IMR-90 (cell line): Measurements from ENCODE around the gene ARFGEF3. TPM values are rescaled to one million over a fixed set of nuclear protein-coding genes. Genes with fewer than 3 reads are reported as not detected.

Experiments used
- ATAC-seq: fragments of 200-7000 bp; cut with Tn5 transposase; 2 replicates; pipeline ENCODE4 v1.9.1; 2020; ENCODE audit warnings: low read depth, mild to moderate bottlenecking, moderate library complexity
- BruUV-seq: library from RNA; stranded (reverse); fragments of 400-500 nt; replicated peaks from 2 replicates; lab custom pipeline; 2021; lab: Mats Ljungman, UMichigan
- CTCF ChIA-PET: fragments of 300-600 bp; formaldehyde crosslinking; extraction: SDS; loops from one replicate; lab custom pipeline; 2021; ENCODE audit warnings: antibody characterized with exemption; lab: Yijun Ruan, JAX
- POLR2A ChIA-PET: fragments of 300-600 bp; sonication (Branson Sonifier 250); formaldehyde crosslinking; loops from one replicate; lab custom pipeline; 2022; ENCODE audit warnings: antibody characterized with exemption; ENCODE audit not compliant: unreplicated experiment; lab: Charles Lee
- DNase-seq: peaks from one replicate; pipeline ENCODE4 v3.0.0; 2013
- H2AFZ ChIP-seq: replicated peaks from 2 replicates; pipeline ENCODE3; 2013; ENCODE audit warnings: low read length, mild to moderate bottlenecking; ENCODE audit not compliant: poor library complexity
- H2AK5ac ChIP-seq: 2 replicates; pipeline ENCODE4 v1.6.1; 2013; ENCODE audit warnings: low read depth, low read length, inconsistent platforms
- H2AK9ac ChIP-seq: replicated peaks from 2 replicates; pipeline ENCODE3; 2013; ENCODE audit warnings: mild to moderate bottlenecking, low read depth, low read length, moderate library complexity; ENCODE audit not compliant: poor library complexity
- H2BK120ac ChIP-seq: 2 replicates; pipeline ENCODE4 v1.6.1; 2013; ENCODE audit warnings: low read depth, low read length, inconsistent platforms
- H2BK15ac ChIP-seq: 3 replicates; pipeline ENCODE4 v1.6.1; 2013; ENCODE audit warnings: low read depth, low read length, inconsistent platforms
- H2BK20ac ChIP-seq: 2 replicates; pipeline ENCODE4 v1.6.1; 2013; ENCODE audit warnings: low read depth, mild to moderate bottlenecking, inconsistent platforms, low read length, moderate library complexity
- H2BK5ac ChIP-seq: 2 replicates; pipeline ENCODE4 v1.6.1; 2013; ENCODE audit warnings: mild to moderate bottlenecking, low read depth, low read length, inconsistent platforms; ENCODE audit not compliant: poor library complexity, severe bottlenecking
- H3K14ac ChIP-seq: replicated peaks from 2 replicates; pipeline ENCODE4 v1.6.1; 2013; ENCODE audit warnings: low read depth, low read length, inconsistent platforms
- H3K18ac ChIP-seq: 2 replicates; pipeline ENCODE4 v1.6.1; 2013; ENCODE audit warnings: low read depth, low read length, control low read depth
- H3K23ac ChIP-seq: 2 replicates; pipeline ENCODE4 v1.6.1; 2013; ENCODE audit warnings: low read depth, low read length, inconsistent platforms
- H3K27ac ChIP-seq: 2 replicates; pipeline ENCODE4 v1.5.1; 2013; ENCODE audit warnings: mild to moderate bottlenecking, control low read depth, low read length; ENCODE audit not compliant: insufficient read depth
- H3K27me3 ChIP-seq: 2 replicates; pipeline ENCODE4 v1.6.1; 2013; ENCODE audit warnings: low read length; ENCODE audit not compliant: control insufficient read depth, insufficient read depth
- H3K36me3 ChIP-seq: 2 replicates; pipeline ENCODE4 v1.6.1; 2013; ENCODE audit warnings: low read length, mixed read lengths; ENCODE audit not compliant: control insufficient read depth, insufficient read depth
- H3K4ac ChIP-seq: 2 replicates; pipeline ENCODE4 v1.6.1; 2013; ENCODE audit warnings: low read depth, low read length, inconsistent platforms
- H3K4me1 ChIP-seq: 2 replicates; pipeline ENCODE4 v1.6.1; 2013; ENCODE audit warnings: low read length, mixed read lengths; ENCODE audit not compliant: control insufficient read depth, insufficient read depth
- H3K4me2 ChIP-seq: 2 replicates; pipeline ENCODE4 v1.6.1; 2013; ENCODE audit warnings: low read depth, mild to moderate bottlenecking, control low read depth, low read length, moderate library complexity
- H3K4me3 ChIP-seq: 2 replicates; pipeline ENCODE4 v1.5.1; 2013; ENCODE audit warnings: low read depth, mild to moderate bottlenecking, control low read depth, low read length, moderate library complexity; ENCODE audit not compliant: insufficient read depth
- H3K56ac ChIP-seq: 2 replicates; pipeline ENCODE4 v1.6.1; 2013; ENCODE audit warnings: low read length, inconsistent platforms; ENCODE audit not compliant: insufficient read depth; ENCODE audit errors: extremely low read depth
- H3K79me1 ChIP-seq, 2 experiments: 2 replicates each; pipeline ENCODE4 v1.6.1; 2013; ENCODE audit warnings: low read length in 2 of 2, inconsistent platforms in 1 of 2, low read depth in 1 of 2
- H3K9ac ChIP-seq: 2 replicates; pipeline ENCODE4 v1.6.1; 2013; ENCODE audit warnings: low read depth, low read length, control low read depth
- H3K9me1 ChIP-seq: 2 replicates; pipeline ENCODE4 v1.6.1; 2013; ENCODE audit warnings: low read length, inconsistent platforms; ENCODE audit not compliant: insufficient read depth
- H3K9me3 ChIP-seq: 2 replicates; pipeline ENCODE4 v1.6.1; 2013; ENCODE audit warnings: low read length; ENCODE audit not compliant: control insufficient read depth, insufficient read depth
- H4K20me1 ChIP-seq: 2 replicates; pipeline ENCODE4 v1.6.1; 2013; ENCODE audit warnings: low read length, inconsistent platforms; ENCODE audit not compliant: insufficient read depth
- H4K5ac ChIP-seq: 2 replicates; pipeline ENCODE4 v1.6.1; 2013; ENCODE audit warnings: mild to moderate bottlenecking, low read depth, low read length, control low read depth
- H4K8ac ChIP-seq, 2 experiments: 2 replicates each; pipeline ENCODE4 v1.6.1; 2013; ENCODE audit warnings: low read depth in 2 of 2, low read length in 2 of 2, control low read depth in 1 of 2, inconsistent platforms in 1 of 2
- H4K91ac ChIP-seq: 2 replicates; pipeline ENCODE4 v1.6.1; 2013; ENCODE audit warnings: low read depth, low read length, inconsistent platforms; ENCODE audit not compliant: insufficient read depth
- BHLHE40 ChIP-seq: fragments of 150-350 bp; IDR thresholded peaks from 2 replicates; pipeline ENCODE4 v1.6.1; 2016; ENCODE audit warnings: mild to moderate bottlenecking, low read depth, low read length
- CEBPB ChIP-seq: IDR thresholded peaks from 2 replicates; pipeline ENCODE4 v1.6.1; 2012; ENCODE audit warnings: low read depth, low read length, improper control_type of control experiment
- CHD1 ChIP-seq: IDR thresholded peaks from 2 replicates; pipeline ENCODE4 v1.6.1; 2012; ENCODE audit warnings: low read depth, low read length, improper control_type of control experiment
- CTCF ChIP-seq: conservative IDR thresholded peaks from 2 replicates; pipeline ENCODE4 v1.5.1; 2012; ENCODE audit warnings: mild to moderate bottlenecking, low read depth, low read length, improper control_type of control experiment
- ELK1 ChIP-seq: fragments of 150-350 bp; IDR thresholded peaks from 2 replicates; pipeline ENCODE4 v1.6.1; 2016; ENCODE audit warnings: low read depth, mild to moderate bottlenecking, low read length, moderate library complexity, borderline replicate concordance
- FOS ChIP-seq: fragments of 150-350 bp; IDR thresholded peaks from 2 replicates; pipeline ENCODE4 v1.6.1; 2016; ENCODE audit warnings: low read depth, low read length
- MAFK ChIP-seq: IDR thresholded peaks from 2 replicates; pipeline ENCODE4 v1.6.1; 2012; ENCODE audit warnings: low read depth, low read length, improper control_type of control experiment
- MXI1 ChIP-seq: IDR thresholded peaks from 2 replicates; pipeline ENCODE4 v1.6.1; 2012; ENCODE audit warnings: low read depth, mild to moderate bottlenecking, low read length, moderate library complexity, borderline replicate concordance
- POLR2A ChIP-seq: IDR thresholded peaks from 2 replicates; pipeline ENCODE4 v1.6.1; 2012; ENCODE audit warnings: mild to moderate bottlenecking, low read depth, low read length
- RAD21 ChIP-seq: IDR thresholded peaks from 2 replicates; pipeline ENCODE4 v1.6.1; 2012; ENCODE audit warnings: low read length, improper control_type of control experiment
- RCOR1 ChIP-seq: IDR thresholded peaks from 2 replicates; pipeline ENCODE4 v1.6.1; 2012; ENCODE audit warnings: mild to moderate bottlenecking, low read length, improper control_type of control experiment; ENCODE audit not compliant: insufficient replicate concordance
- RFX5 ChIP-seq: IDR thresholded peaks from 2 replicates; pipeline ENCODE4 v1.8.0; 2012; ENCODE audit warnings: low read depth, mild to moderate bottlenecking, low read length, moderate library complexity
- SMC3 ChIP-seq: fragments of 150-350 bp; IDR thresholded peaks from 2 replicates; pipeline ENCODE4 v1.6.1; 2016; ENCODE audit warnings: low read depth, mild to moderate bottlenecking, antibody characterized with exemption, low read length, moderate library complexity
- USF2 ChIP-seq: fragments of 150-350 bp; IDR thresholded peaks from 2 replicates; pipeline ENCODE4 v1.6.1; 2017; ENCODE audit warnings: mild to moderate bottlenecking, antibody characterized with exemption, low read length, low read depth
- WGBS, 2 experiments: methylation state at CpG; one replicate each; pipeline versions ENCODE4 v1.1.5 to v1.1.7; 2013; ENCODE audit warnings: missing lambda C conversion rate in 2 of 2; ENCODE audit not compliant: insufficient read length in 1 of 2; ENCODE audit errors: extremely low coverage in 2 of 2; 5-methylcytosine and 5-hydroxymethylcytosine counted together
- dilution Hi-C: fragments of 300-500 bp; cut with HindIII; formaldehyde crosslinking; loops from one replicate; pipeline ENCODE4 v1.14.3; 2018; ENCODE audit warnings: low sequenced_read_pairs; ENCODE audit not compliant: unreplicated experiment
- in situ Hi-C: fragments of 300-500 bp; cut with MboI; formaldehyde crosslinking; loops from 3 replicates; pipeline ENCODE4 v1.14.3; 2019; ENCODE audit warnings: low sequenced_read_pairs, inconsistent platforms, mixed read lengths
- intact Hi-C: fragments of 100-400 bp; cut with micrococcal nuclease; formaldehyde crosslinking; loops from 2 replicates; pipeline ENCODE4 v1.10.0; 2022
- polyA plus RNA-seq, 3 experiments: library from polyadenylated mRNA; depleted of rRNA; stranded (reverse); fragments of >200 nt; gene quantifications; 2 replicates each; pipeline ENCODE4 v1.2.3, GENCODE V29; 2012; ENCODE audit warnings: low replicate concordance in 1 of 3
- total RNA-seq: library from RNA; depleted of rRNA; stranded (reverse); fragments of >200 nt; gene quantifications from 2 replicates; pipeline ENCODE4 v1.2.3, GENCODE V29; 2012

ARFGEF3 gene
- total and polyA plus RNA-seq, 2 of the 4 experiments (the other 2 are of a cell fraction): under 0.01 to 0.02 TPM

GRCh38 chr6:138311268-138311667 lies 149.5 kb downstream of the ARFGEF3 start:
- no peak overlapping the region for H3K18ac ChIP-seq
- no peak overlapping the region for H2AK5ac ChIP-seq
- ChIA-PET POLR2A (no interaction called here), CTCF (no interaction called here)
- H3K27me3 ChIP-seq: peaks cover 14% of the 10 kb centered on the region
- H3K9me1 ChIP-seq: no peaks in the 10 kb centered on the region
- 84% methylated on average over 4 of the region's 13 CpGs; no CpG with 5 or more reads in 1 of the 2 experiments for WGBS, 2 experiments
- TF ChIP-seq RCOR1: no peak
- TF ChIP-seq RFX5: no peak
- TF ChIP-seq CEBPB: no peak
- TF ChIP-seq CHD1: no peak
- no peak for TF ChIP-seq USF2
- no peak for TF ChIP-seq MXI1
- no peak for TF ChIP-seq FOS
- no peak for TF ChIP-seq CTCF
- TF ChIP-seq ELK1: no peak
- no peak for TF ChIP-seq MAFK
- no peak for TF ChIP-seq SMC3
- no peak for TF ChIP-seq POLR2A
- TF ChIP-seq BHLHE40: no peak
- TF ChIP-seq RAD21: no peak
- dilution Hi-C loops (no loop called here), intact Hi-C loops (no loop called here), in situ Hi-C loops (no loop called here)
- DNase-seq (no peak), ATAC-seq (no peak)
- H4K8ac ChIP-seq: no peak overlapping the region
- H3K36me3 ChIP-seq: no peaks in the 10 kb centered on the region
- H4K5ac ChIP-seq: no peak overlapping the region
- H4K91ac ChIP-seq: no peak overlapping the region
- no peak overlapping the region for H3K27ac ChIP-seq
- H3K14ac ChIP-seq: no peak overlapping the region
- H3K9ac ChIP-seq: no peak overlapping the region
- H2BK20ac ChIP-seq: no peak overlapping the region
- H3K4ac ChIP-seq: no peak overlapping the region
- H3K79me1 ChIP-seq: no peaks in the 10 kb centered on the region
- H2BK120ac ChIP-seq: no peak overlapping the region
- no peak overlapping the region for H3K4me3 ChIP-seq
- no peak overlapping the region for H2AFZ ChIP-seq
- no peak overlapping the region for H2BK5ac ChIP-seq
- H3K4me2 ChIP-seq: no peak overlapping the region
- no peaks in the 10 kb centered on the region for H3K9me3 ChIP-seq
- no peak overlapping the region for H3K56ac ChIP-seq
- BruUV-seq: no TSS peak
- no peaks in the 10 kb centered on the region for H3K4me1 ChIP-seq
- H3K23ac ChIP-seq: no peak overlapping the region
- H2BK15ac ChIP-seq: no peak overlapping the region
- no peak overlapping the region for H2AK9ac ChIP-seq
- no peaks in the 10 kb centered on the region for H4K20me1 ChIP-seq
